ENCODE data around the gene KIF19. TPM values are rescaled to one million over a fixed set of nuclear protein-coding genes. Genes with fewer than 3 reads are reported as not detected.

KIF19 gene
- total RNA-seq, 1 donor = not detected

DNA sequence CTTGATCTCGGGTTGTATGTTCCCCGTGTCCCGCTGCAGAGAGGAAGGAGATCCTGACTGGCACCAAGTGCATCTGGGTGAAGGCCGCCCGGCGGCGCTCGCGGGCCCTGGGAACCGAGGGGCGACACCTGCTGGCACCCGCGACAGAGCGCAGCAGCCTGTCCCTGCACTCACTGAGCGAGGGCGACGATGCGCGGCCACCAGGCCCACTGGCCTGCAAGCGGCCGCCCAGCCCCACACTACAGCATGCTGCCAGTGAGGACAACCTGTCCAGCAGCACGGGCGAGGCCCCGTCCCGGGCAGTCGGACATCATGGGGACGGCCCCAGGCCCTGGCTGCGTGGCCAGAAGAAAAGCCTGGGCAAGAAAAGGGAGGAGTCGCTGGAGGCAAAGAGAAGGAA, 28.1 kb downstream of the KIF19 start:
- H3K79me2 ChIP-seq (ENCODE audit: insufficient read depth, low read length) = no peaks in the 10 kb centered on the region
- no peaks in the 10 kb centered on the region for H3K36me3 ChIP-seq (ENCODE audit: insufficient read depth, low read length)
- H3K27me3 ChIP-seq (ENCODE audit: insufficient read depth, low read length) = peaks cover 17% of the 10 kb centered on the region
- no peak overlapping the region for H3K4me3 ChIP-seq (ENCODE audit: insufficient read depth, low read length)
- no peak overlapping the region for H3K4me2 ChIP-seq (ENCODE audit: insufficient read depth, low read length)
- no peaks in the 10 kb centered on the region for H4K20me1 ChIP-seq (ENCODE audit: insufficient read depth, low read length)
- H3K9me3 ChIP-seq (ENCODE audit: low read depth, low read length) = no peaks in the 10 kb centered on the region
- peak; percentile 21 for TF ChIP-seq CTCF (IDR thresholded peaks at IDR 0.05; ENCODE audit: extremely low read depth, low read depth, low read length)
- H2AFZ ChIP-seq (ENCODE audit: low read length) = no peak overlapping the region
- no peak overlapping the region for H3K27ac ChIP-seq (ENCODE audit: low read depth, low read length)
- no peaks in the 10 kb centered on the region for H3K4me1 ChIP-seq (ENCODE audit: insufficient read depth, low read length)
- peak; percentile 91 for DNase-seq (ENCODE audit: insufficient read length, low spot score, missing footprints)

DNA sequence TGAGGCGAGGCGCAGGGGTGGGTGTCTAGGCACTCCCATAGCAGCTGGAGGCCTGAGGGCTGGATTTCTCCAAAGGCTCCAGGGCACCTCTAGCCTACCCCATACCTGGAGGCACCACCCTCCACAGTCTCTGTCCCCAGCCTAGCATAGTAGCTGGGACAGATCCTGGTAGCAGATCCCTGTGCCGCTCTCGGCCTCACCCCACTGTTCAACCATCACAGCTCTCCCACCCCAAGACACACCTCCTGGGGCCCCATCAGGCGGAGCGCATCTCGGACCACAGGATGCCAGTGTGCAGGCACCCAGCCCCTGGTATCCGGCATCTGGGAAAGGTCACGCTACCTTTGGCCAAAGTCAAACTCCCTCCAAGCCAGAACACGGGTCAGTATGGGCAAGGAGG, 28.5 kb downstream of the KIF19 start:
- no peaks in the 10 kb centered on the region for H3K4me1 ChIP-seq (ENCODE audit: insufficient read depth, low read length)
- DNase-seq (ENCODE audit: insufficient read length, low spot score, missing footprints) = peak; percentile 92
- no peak overlapping the region for H3K4me3 ChIP-seq (ENCODE audit: insufficient read depth, low read length)
- H3K27ac ChIP-seq (ENCODE audit: low read depth, low read length) = no peak overlapping the region
- H3K9me3 ChIP-seq (ENCODE audit: low read depth, low read length) = no peaks in the 10 kb centered on the region
- no peak for TF ChIP-seq CTCF (IDR thresholded peaks at IDR 0.05; ENCODE audit: extremely low read depth, low read depth, low read length)
- H3K27me3 ChIP-seq (ENCODE audit: insufficient read depth, low read length) = peaks cover 17% of the 10 kb centered on the region
- H3K79me2 ChIP-seq (ENCODE audit: insufficient read depth, low read length) = no peaks in the 10 kb centered on the region
- no peak overlapping the region for H3K4me2 ChIP-seq (ENCODE audit: insufficient read depth, low read length)
- no peaks in the 10 kb centered on the region for H3K36me3 ChIP-seq (ENCODE audit: insufficient read depth, low read length)
- H4K20me1 ChIP-seq (ENCODE audit: insufficient read depth, low read length) = no peaks in the 10 kb centered on the region
- no peak overlapping the region for H2AFZ ChIP-seq (ENCODE audit: low read length)

DNA sequence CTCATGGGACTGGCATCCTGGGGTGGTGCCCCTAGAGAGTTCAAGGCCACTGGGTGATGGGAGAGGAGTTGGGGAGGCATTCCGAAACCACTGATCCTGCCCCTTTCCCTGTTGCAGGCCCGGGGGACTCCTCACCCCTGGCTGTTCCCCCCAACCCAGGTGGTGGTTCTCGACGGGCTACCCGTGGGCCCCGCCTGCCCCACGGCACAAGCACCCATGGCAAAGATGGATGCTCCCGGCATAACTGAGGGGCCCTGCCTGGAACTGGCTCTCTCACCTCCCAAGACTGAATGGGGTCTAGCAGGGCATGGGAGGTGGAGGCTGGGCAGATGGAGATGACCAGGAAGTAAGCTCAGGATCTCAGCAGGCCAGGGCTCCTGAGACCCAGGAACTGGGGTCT, 29.0 kb downstream of the KIF19 start:
- H3K79me2 ChIP-seq (ENCODE audit: insufficient read depth, low read length) = no peaks in the 10 kb centered on the region
- no peak overlapping the region for H3K4me2 ChIP-seq (ENCODE audit: insufficient read depth, low read length)
- H3K27ac ChIP-seq (ENCODE audit: low read depth, low read length) = no peak overlapping the region
- H3K27me3 ChIP-seq (ENCODE audit: insufficient read depth, low read length) = peaks cover 17% of the 10 kb centered on the region
- no peaks in the 10 kb centered on the region for H3K9me3 ChIP-seq (ENCODE audit: low read depth, low read length)
- no peaks in the 10 kb centered on the region for H3K4me1 ChIP-seq (ENCODE audit: insufficient read depth, low read length)
- no peak overlapping the region for H2AFZ ChIP-seq (ENCODE audit: low read length)
- no peaks in the 10 kb centered on the region for H3K36me3 ChIP-seq (ENCODE audit: insufficient read depth, low read length)
- H4K20me1 ChIP-seq (ENCODE audit: insufficient read depth, low read length) = no peaks in the 10 kb centered on the region
- no peak overlapping the region for H3K4me3 ChIP-seq (ENCODE audit: insufficient read depth, low read length)
- TF ChIP-seq CTCF (IDR thresholded peaks at IDR 0.05; ENCODE audit: extremely low read depth, low read depth, low read length) = no peak
- DNase-seq (ENCODE audit: insufficient read length, low spot score, missing footprints) = no peak

DNA sequence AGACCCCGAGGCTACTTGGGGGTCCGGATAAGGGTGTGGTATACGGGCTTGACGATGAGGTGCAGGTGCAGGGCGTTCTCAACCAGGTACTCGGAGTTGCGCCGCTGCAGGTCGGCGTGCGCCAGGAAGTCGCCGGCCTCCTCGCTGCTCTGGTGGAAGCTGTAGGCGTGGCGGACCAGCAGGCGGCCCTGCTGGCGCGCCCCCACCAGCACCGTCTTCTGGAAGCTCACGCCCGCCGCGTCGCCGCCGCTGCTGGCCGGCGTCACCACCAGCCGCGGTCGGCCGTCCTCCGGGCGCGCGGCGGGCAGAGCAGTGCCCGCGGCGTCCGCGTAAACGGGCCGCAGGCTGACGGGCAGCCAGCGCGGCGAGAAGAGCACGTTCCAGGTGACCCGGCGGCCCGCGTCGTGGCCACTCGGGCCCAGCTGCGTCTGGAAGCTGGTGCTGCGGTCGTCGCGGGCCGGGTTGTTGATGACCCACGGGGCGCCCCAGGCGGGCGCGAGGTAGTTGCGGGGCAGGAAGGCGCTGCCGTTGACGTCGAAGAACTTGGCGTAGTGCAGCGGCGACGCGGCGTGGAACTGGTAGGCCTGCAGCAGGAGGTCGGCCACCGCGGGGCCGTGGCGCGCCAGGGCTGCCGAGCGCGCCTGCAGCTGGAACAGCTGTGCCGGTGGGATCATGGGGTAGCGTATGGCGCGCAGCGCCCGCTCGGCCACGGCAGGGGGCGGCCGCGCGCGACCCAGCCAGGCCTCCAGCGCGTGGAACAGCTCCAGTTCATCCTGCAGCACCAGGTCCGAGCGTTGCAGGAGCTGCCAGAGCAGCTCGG, 30.8 kb downstream of the KIF19 start:
- no peak overlapping the region for H3K4me2 ChIP-seq (ENCODE audit: insufficient read depth, low read length)

More for the DNA sequence above, 30.8 kb downstream of the KIF19 start:
- TF ChIP-seq CTCF (IDR thresholded peaks at IDR 0.05; ENCODE audit: extremely low read depth, low read depth, low read length) = no peak
- H3K79me2 ChIP-seq (ENCODE audit: insufficient read depth, low read length) = no peaks in the 10 kb centered on the region
- no peak overlapping the region for H3K4me3 ChIP-seq (ENCODE audit: insufficient read depth, low read length)
- H3K27me3 ChIP-seq (ENCODE audit: insufficient read depth, low read length) = peaks cover 20% of the 10 kb centered on the region
- no peak overlapping the region for H2AFZ ChIP-seq (ENCODE audit: low read length)
- no peaks in the 10 kb centered on the region for H3K9me3 ChIP-seq (ENCODE audit: low read depth, low read length)
- no peaks in the 10 kb centered on the region for H3K36me3 ChIP-seq (ENCODE audit: insufficient read depth, low read length)
- H3K4me1 ChIP-seq (ENCODE audit: insufficient read depth, low read length) = no peaks in the 10 kb centered on the region
- H4K20me1 ChIP-seq (ENCODE audit: insufficient read depth, low read length) = no peaks in the 10 kb centered on the region
- H3K27ac ChIP-seq (ENCODE audit: low read depth, low read length) = no peak overlapping the region
- no peak for DNase-seq (ENCODE audit: insufficient read length, low spot score, missing footprints)

All from osteoblast (primary cell).